ENCODE results near the gene LMO1. TPM values are rescaled to one million over a fixed set of nuclear protein-coding genes. Genes with fewer than 3 reads are reported as not detected.

LMO1 gene
- total RNA-seq, 1 donor from 2014 or later, result 2.7 TPM

DNA sequence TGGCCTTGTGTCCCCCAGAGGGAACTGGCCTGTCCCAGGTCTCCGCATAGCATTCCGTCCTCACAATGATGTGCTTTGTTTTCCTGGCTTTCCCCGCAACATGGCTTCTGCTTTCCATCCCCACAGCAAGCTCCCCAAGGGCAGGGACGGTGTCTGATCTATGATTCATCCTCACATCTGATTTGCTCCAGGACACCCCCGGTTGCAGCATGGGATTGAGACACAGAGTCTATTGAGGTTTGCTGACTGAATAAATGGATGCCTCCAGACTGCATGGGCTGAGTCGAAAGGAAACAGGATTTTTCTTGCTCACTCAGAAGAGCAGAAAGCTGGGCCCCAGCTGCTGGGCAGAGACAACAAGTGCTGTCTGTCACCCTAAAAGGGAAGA lies 40.2 kb downstream of the LMO1 start:
- H3K27me3 Mint-ChIP-seq, result peaks cover 10% of the 10 kb centered on the region
- H3K4me1 Mint-ChIP-seq (ENCODE audit: unreplicated experiment), result peaks cover 12% of the 10 kb centered on the region
- no peaks in the 10 kb centered on the region for H3K9me3 Mint-ChIP-seq
- no peaks in the 10 kb centered on the region for H3K36me3 Mint-ChIP-seq
- TF ChIP-seq, protein P1, sequence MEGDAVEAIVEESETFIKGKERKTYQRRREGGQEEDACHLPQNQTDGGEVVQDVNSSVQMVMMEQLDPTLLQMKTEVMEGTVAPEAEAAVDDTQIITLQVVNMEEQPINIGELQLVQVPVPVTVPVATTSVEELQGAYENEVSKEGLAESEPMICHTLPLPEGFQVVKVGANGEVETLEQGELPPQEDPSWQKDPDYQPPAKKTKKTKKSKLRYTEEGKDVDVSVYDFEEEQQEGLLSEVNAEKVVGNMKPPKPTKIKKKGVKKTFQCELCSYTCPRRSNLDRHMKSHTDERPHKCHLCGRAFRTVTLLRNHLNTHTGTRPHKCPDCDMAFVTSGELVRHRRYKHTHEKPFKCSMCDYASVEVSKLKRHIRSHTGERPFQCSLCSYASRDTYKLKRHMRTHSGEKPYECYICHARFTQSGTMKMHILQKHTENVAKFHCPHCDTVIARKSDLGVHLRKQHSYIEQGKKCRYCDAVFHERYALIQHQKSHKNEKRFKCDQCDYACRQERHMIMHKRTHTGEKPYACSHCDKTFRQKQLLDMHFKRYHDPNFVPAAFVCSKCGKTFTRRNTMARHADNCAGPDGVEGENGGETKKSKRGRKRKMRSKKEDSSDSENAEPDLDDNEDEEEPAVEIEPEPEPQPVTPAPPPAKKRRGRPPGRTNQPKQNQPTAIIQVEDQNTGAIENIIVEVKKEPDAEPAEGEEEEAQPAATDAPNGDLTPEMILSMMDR (conservative IDR thresholded peaks at IDR 0.05), result no peak
- no peak for DNase-seq (ENCODE audit: extremely low spot score, unreplicated experiment)
- no peak overlapping the region for H3K4me3 Mint-ChIP-seq
- no peak overlapping the region for H3K27ac Mint-ChIP-seq

DNA sequence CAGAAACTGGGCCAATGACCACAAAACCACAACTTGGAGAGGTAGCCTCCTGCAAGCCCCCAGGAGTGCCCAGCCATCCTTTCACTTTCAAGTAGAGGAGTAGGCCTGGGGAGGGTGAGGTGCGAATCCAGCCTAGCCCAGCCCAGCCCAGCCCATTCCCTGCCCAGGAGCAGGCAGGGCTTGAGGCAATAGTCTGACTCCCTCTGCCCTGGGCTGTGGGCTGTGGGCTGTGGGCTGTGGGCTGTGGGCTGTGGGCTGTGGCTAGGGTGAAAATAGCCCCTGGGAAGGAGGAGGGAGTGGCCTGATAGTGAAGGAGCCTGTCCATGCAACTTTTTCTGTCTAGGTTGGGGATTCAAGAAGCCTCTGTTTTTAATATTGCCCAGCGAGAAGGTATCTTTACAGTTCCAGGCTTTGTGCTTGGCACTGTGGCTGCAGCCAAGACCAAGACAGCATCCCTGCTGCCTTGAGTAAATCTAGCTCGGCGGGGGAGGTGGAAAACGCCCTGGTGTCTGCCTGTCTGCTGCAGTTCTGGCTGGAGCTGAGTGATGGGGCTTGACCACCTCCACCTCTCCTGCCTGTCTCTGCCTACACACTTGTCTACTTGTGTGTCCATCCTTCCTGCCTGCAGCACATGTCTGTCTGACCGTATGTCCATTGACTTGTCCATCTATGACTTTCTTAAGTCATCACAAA lies 40.7 kb downstream of the LMO1 start:
- Mint-ChIP-seq H3K27me3 (peaks cover 12% of the 10 kb centered on the region), H3K27ac (no peak overlapping the region), H3K4me3 (no peak overlapping the region), H3K9me3 (no peaks in the 10 kb centered on the region), H3K4me1 (ENCODE audit: unreplicated experiment) (peaks cover 12% of the 10 kb centered on the region), H3K36me3 (no peaks in the 10 kb centered on the region)
- no peak for DNase-seq (ENCODE audit: extremely low spot score, unreplicated experiment)
- TF ChIP-seq, protein P1 (conservative IDR thresholded peaks at IDR 0.05), result no peak

DNA sequence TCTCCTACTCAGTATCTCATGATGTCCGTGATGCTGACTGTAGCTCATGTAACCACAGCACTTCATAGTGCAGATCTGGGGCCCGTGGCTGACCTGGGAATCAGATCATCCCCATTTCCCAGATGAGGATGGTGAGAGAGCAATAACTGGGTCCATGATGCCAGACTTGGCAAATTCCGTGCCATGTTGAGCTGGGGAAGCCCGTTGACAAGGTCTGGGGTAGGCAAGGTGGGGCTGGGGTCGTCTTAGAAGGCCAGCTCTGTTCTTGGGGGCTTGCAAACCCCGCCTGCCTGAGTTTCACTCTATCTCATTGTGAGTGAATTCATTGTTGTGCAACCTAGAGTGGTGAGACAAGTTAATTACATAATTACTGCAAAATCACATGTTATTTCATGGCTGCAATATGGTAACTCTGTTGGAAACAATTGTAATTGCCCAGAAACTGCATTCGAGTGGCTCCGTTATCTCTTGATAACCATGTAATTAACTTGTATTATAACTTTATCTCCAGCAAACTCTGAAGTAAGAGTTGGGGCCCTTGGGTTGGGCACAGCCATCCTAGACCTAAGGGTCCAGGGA lies 41.7 kb downstream of the LMO1 start:
- no peaks in the 10 kb centered on the region for H3K36me3 Mint-ChIP-seq
- H3K4me3 Mint-ChIP-seq, result no peak overlapping the region
- H3K9me3 Mint-ChIP-seq, result no peaks in the 10 kb centered on the region
- peaks cover 12% of the 10 kb centered on the region for H3K4me1 Mint-ChIP-seq (ENCODE audit: unreplicated experiment)
- H3K27me3 Mint-ChIP-seq, result peaks cover 13% of the 10 kb centered on the region
- H3K27ac Mint-ChIP-seq, result no peak overlapping the region
- no peak for DNase-seq (ENCODE audit: extremely low spot score, unreplicated experiment)
- TF ChIP-seq, protein P1 (conservative IDR thresholded peaks at IDR 0.05), result no peak

DNA sequence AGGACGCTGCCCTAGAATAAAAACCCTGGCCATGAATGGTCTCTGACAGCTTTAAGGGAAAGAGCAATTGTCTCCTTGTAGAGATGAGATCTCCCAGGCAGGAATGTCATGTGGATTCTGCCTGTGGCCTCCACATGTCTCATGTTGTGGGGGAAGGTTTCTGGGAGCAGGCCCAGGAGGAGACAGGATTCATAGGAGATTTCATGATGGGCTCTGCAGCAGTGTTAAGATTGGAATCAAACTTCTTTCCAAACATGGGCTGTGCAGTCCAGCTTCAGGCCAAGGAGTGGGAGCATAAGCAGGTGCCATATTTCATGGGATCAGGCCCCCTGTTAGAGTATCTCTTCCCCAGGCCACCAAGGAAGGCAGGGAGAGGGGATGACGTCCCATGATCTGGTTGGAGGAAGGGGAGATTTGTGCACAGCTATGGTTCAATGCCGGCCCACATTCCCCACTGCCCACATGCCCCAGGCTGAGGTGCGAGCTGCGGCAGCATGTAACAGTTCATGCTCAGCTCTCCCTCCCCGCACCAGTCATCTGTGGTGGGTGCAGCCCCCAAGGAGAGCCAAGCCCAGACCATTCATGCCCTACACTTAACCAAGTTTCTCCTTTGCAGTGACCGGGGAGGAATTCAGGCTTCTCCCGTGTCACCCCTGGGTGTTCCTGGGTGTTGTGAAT lies 42.5 kb downstream of the LMO1 start:
- no peak overlapping the region for H3K27ac Mint-ChIP-seq
- H3K4me3 Mint-ChIP-seq, result no peak overlapping the region
- H3K4me1 Mint-ChIP-seq (ENCODE audit: unreplicated experiment), result peaks cover 12% of the 10 kb centered on the region
- H3K36me3 Mint-ChIP-seq, result no peaks in the 10 kb centered on the region
- DNase-seq (ENCODE audit: extremely low spot score, unreplicated experiment), result no peak
- H3K9me3 Mint-ChIP-seq, result no peaks in the 10 kb centered on the region
- H3K27me3 Mint-ChIP-seq, result peaks cover 13% of the 10 kb centered on the region
- TF ChIP-seq, protein P1 (conservative IDR thresholded peaks at IDR 0.05), result no peak

DNA sequence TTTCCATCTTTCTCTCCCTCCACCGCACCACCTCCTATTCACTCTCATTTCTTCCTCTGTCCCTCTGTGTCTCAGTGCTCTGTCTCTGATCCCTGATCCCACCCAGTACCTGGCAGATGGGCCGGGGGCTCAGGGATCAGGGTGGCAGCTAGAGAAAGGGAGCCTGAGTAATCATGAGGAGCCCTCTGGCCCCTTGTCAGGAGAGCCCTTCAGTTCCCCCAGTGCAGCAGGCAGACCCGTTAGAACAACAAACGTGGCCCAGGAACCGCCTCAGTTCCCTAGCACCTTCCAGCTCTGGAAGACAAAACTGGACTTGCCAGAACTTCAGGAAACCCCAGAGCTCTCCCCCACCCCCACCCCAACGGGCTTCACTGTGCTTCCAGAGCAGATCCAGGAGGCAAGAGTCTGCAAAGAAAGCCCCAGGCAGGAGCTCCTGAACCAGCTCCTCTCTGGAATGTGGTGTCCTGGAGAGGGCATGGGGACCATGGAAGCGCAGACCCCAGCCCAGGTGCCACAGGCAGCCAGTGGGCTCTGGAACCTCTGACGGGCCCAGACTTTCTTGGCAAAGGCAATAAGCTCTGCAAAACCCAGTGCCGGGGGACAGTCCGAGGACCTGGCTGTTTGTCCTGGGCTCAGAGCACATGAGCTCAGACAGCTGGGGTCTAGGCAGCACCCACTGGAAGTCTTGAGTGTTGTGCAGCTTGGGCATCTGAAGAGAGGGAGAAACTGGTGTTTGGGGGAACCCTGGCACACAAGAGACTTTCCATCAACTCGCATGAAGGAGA lies 43.2 kb downstream of the LMO1 start:
- H3K4me3 Mint-ChIP-seq, result no peak overlapping the region
- TF ChIP-seq, protein P1 (conservative IDR thresholded peaks at IDR 0.05), result no peak
- H3K27ac Mint-ChIP-seq, result no peak overlapping the region
- H3K36me3 Mint-ChIP-seq, result no peaks in the 10 kb centered on the region
- no peaks in the 10 kb centered on the region for H3K9me3 Mint-ChIP-seq
- peaks cover 13% of the 10 kb centered on the region for H3K27me3 Mint-ChIP-seq
- no peak for DNase-seq (ENCODE audit: extremely low spot score, unreplicated experiment)
- H3K4me1 Mint-ChIP-seq (ENCODE audit: unreplicated experiment), result peaks cover 12% of the 10 kb centered on the region

All from type B pancreatic cell (in vitro differentiated cells).